ENCODE data around the gene ARHGAP10.

DNA sequence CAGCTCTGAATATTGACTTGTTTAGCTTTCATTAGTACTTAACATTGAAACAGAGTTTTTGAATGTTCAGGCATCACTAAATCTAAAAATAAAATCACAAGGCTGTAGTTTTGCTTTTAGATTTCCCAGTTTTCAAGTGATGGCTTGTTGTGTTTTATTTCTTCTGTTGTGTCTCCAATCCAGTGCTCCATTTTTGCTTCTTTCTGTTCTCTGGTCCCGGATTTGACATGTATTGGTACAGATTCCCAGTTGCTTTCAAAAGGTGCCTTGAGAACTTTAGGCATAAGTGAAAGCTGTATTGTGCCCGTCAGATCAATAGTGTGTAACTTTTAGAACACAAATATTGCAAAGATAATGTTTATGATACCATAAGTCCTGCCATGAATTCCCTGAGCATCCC lies 53.2 kb downstream of the ARHGAP10 start:
- TF ChIP-seq, protein P1, sequence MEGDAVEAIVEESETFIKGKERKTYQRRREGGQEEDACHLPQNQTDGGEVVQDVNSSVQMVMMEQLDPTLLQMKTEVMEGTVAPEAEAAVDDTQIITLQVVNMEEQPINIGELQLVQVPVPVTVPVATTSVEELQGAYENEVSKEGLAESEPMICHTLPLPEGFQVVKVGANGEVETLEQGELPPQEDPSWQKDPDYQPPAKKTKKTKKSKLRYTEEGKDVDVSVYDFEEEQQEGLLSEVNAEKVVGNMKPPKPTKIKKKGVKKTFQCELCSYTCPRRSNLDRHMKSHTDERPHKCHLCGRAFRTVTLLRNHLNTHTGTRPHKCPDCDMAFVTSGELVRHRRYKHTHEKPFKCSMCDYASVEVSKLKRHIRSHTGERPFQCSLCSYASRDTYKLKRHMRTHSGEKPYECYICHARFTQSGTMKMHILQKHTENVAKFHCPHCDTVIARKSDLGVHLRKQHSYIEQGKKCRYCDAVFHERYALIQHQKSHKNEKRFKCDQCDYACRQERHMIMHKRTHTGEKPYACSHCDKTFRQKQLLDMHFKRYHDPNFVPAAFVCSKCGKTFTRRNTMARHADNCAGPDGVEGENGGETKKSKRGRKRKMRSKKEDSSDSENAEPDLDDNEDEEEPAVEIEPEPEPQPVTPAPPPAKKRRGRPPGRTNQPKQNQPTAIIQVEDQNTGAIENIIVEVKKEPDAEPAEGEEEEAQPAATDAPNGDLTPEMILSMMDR (IDR thresholded peaks at IDR 0.05) = no peak
- TF ChIP-seq POLR2AphosphoS5 (IDR thresholded peaks at IDR 0.05) (no peak), POLR2A (IDR thresholded peaks at IDR 0.05) (no peak)

Measured in prostate gland (tissue), 2 donors.